ENCODE data around the gene AFAP1L1. TPM values are rescaled to one million over a fixed set of nuclear protein-coding genes. Genes with fewer than 3 reads are reported as not detected.

AFAP1L1 gene
- total RNA-seq, 2 donors from 2014 or later: 0.58 to 0.79 TPM

GRCh38 chr5:149341876-149342275 is 70.2 kb downstream of the AFAP1L1 start:
- H3K9me3 ChIP-seq (ENCODE audit: control insufficient read depth, low read length): no peaks in the 10 kb centered on the region
- DNase-seq: no peak
- no peaks in the 10 kb centered on the region for H3K36me3 ChIP-seq (ENCODE audit: control insufficient read depth, insufficient read depth, low read length)
- H3K4me1 ChIP-seq (ENCODE audit: control insufficient read depth, insufficient read depth, low read length): no peaks in the 10 kb centered on the region
- no peak overlapping the region for H3K4me3 ChIP-seq (ENCODE audit: low read length)
- H3K27me3 Mint-ChIP-seq (ENCODE audit: insufficient read depth): peaks cover 27% of the 10 kb centered on the region
- peaks cover under 1% of the 10 kb centered on the region for H3K36me3 Mint-ChIP-seq (ENCODE audit: low read depth)
- H3K27me3 ChIP-seq (ENCODE audit: control insufficient read depth, insufficient read depth, low read length, poor library complexity, severe bottlenecking): peaks cover 13% of the 10 kb centered on the region
- peaks cover 4% of the 10 kb centered on the region for H3K4me1 Mint-ChIP-seq
- no peak for TF ChIP-seq CTCF (conservative IDR thresholded peaks at IDR 0.05)
- H3K27ac ChIP-seq (ENCODE audit: low read depth, low read length): no peak overlapping the region
- no peaks in the 10 kb centered on the region for H3K9me3 Mint-ChIP-seq
- no peak overlapping the region for H3K27ac Mint-ChIP-seq
- H3K4me3 Mint-ChIP-seq: no peak overlapping the region
- H3K9ac ChIP-seq (ENCODE audit: extremely low read depth, low read length, poor library complexity, severe bottlenecking): no peak overlapping the region

- H3K4me3 ChIP-seq (ENCODE audit: low read length): peak overlapping the region; percentile 97
Measured at GRCh38 chr5:149344151-149344550, 72.5 kb downstream of the AFAP1L1 start.

GRCh38 chr5:149345147-149345891 is 73.7 kb downstream of the AFAP1L1 start, which contains the start of gene GRPEL2:
Gene GRPEL2, plus strand, starts transcription at chr5:149345499. Its CDS starts 41 bp downstream, at chr5:149345540.
- peak; percentile 98 for DNase-seq
- H3K4me3 Mint-ChIP-seq: peak within 1 kb of the TSS; percentile 76
- H3K27me3 ChIP-seq (ENCODE audit: control insufficient read depth, insufficient read depth, low read length, poor library complexity, severe bottlenecking): peaks cover 13% of the 10 kb centered on the region
- no peak for TF ChIP-seq CTCF (conservative IDR thresholded peaks at IDR 0.05)
- peaks cover 29% of the 10 kb centered on the region for H3K36me3 Mint-ChIP-seq (ENCODE audit: low read depth)
- H3K27ac Mint-ChIP-seq: peak within 1 kb of the TSS; percentile 93
- peak within 1 kb of the TSS; percentile 97 for H3K4me3 ChIP-seq (ENCODE audit: low read length)
- peaks cover 8% of the 10 kb centered on the region for H3K4me1 Mint-ChIP-seq
- H3K4me1 ChIP-seq (ENCODE audit: control insufficient read depth, insufficient read depth, low read length): no peaks in the 10 kb centered on the region
- peak within 1 kb of the TSS; percentile 71 for H3K9ac ChIP-seq (ENCODE audit: extremely low read depth, low read length, poor library complexity, severe bottlenecking)
- WGBS, 2 experiments (ENCODE audit: insufficient coverage in 1 of 2, insufficient read length in 1 of 2): 0 to 1% methylated on average over 37 to 54 of the region's 54 CpGs
- H3K36me3 ChIP-seq (ENCODE audit: control insufficient read depth, insufficient read depth, low read length): peaks cover 32% of the 10 kb centered on the region
- peak within 1 kb of the TSS; percentile 31 for H3K27ac ChIP-seq (ENCODE audit: low read depth, low read length)
- H3K9me3 Mint-ChIP-seq: no peaks in the 10 kb centered on the region
- peaks cover 18% of the 10 kb centered on the region for H3K27me3 Mint-ChIP-seq (ENCODE audit: insufficient read depth)
- H3K9me3 ChIP-seq (ENCODE audit: control insufficient read depth, low read length): no peaks in the 10 kb centered on the region

More at GRCh38 chr5:149344151-149344550, 72.5 kb downstream of the AFAP1L1 start:
- no peak overlapping the region for H3K27ac Mint-ChIP-seq
- Histone ChIP-seq H3K4me1 (ENCODE audit: control insufficient read depth, insufficient read depth, low read length) (no peaks in the 10 kb centered on the region), H3K36me3 (ENCODE audit: control insufficient read depth, insufficient read depth, low read length) (peaks cover 21% of the 10 kb centered on the region), H3K9me3 (ENCODE audit: control insufficient read depth, low read length) (no peaks in the 10 kb centered on the region), H3K27ac (ENCODE audit: low read depth, low read length) (no peak overlapping the region), H3K27me3 (ENCODE audit: control insufficient read depth, insufficient read depth, low read length, poor library complexity, severe bottlenecking) (peaks cover 13% of the 10 kb centered on the region), H3K9ac (ENCODE audit: extremely low read depth, low read length, poor library complexity, severe bottlenecking) (no peak overlapping the region)
- H3K36me3 Mint-ChIP-seq (ENCODE audit: low read depth): peaks cover 18% of the 10 kb centered on the region
- H3K4me3 Mint-ChIP-seq: peak overlapping the region; percentile 76
- H3K9me3 Mint-ChIP-seq: no peaks in the 10 kb centered on the region
- peaks cover 8% of the 10 kb centered on the region for H3K4me1 Mint-ChIP-seq
- no peak for DNase-seq
- 97 to 100% methylated on average over 2 of the region's 2 CpGs for WGBS, 2 experiments (ENCODE audit: insufficient coverage in 1 of 2, insufficient read length in 1 of 2)
- no peak for TF ChIP-seq CTCF (conservative IDR thresholded peaks at IDR 0.05)
- H3K27me3 Mint-ChIP-seq (ENCODE audit: insufficient read depth): peaks cover 24% of the 10 kb centered on the region

All from endodermal cell (in vitro differentiated cells).